Uterus (tissue), 4 donors: ENCODE data around the gene PEX6. TPM values are rescaled to one million over a fixed set of nuclear protein-coding genes. Genes with fewer than 3 reads are reported as not detected.

ENCODE experiments used
- DNase-seq, 2 donors: peaks; one replicate each; pipeline ENCODE4 v3.0.0-alpha.2; 2019 to 2020
- H3K27ac ChIP-seq, 2 donors: fragments of 200-600 bp; sonication (generic); 1 replicate in 1 of 2; 2 replicates in 1 of 2; pipeline ENCODE4 v1.5.1; 2016 to 2018
- H3K27me3 ChIP-seq, 2 donors: fragments of 200-600 bp; sonication (generic); one replicate each; pipeline ENCODE4 v1.5.1; 2018 to 2019; ENCODE audit warnings: control low read depth in 1 of 2
- H3K36me3 ChIP-seq, 2 donors: fragments of 200-600 bp; sonication (generic); one replicate each; pipeline ENCODE4 v1.5.1; 2019; ENCODE audit warnings: control low read depth in 1 of 2
- H3K4me1 ChIP-seq, 2 donors: fragments of 200-600 bp; sonication (generic); one replicate each; pipeline ENCODE4 v1.5.1; 2018 to 2019; ENCODE audit warnings: control low read depth in 1 of 2
- H3K4me3 ChIP-seq, 2 donors: fragments of 200-600 bp; sonication (generic); 1 replicate in 1 of 2; 2 replicates in 1 of 2; pipeline ENCODE4 v1.5.1; 2018 to 2019; ENCODE audit warnings: mild to moderate bottlenecking in 1 of 2
- H3K9me3 ChIP-seq, 2 donors: fragments of 200-600 bp; sonication (generic); one replicate each; pipeline ENCODE4 v1.5.1; 2019; ENCODE audit warnings: control low read depth in 1 of 2
- CTCF ChIP-seq, 4 experiments: fragments of 200-600 bp in 2 of 4; fragments of 450-650 bp in 2 of 4; sonication (generic) in 2 of 4; IDR thresholded peaks; one replicate each; pipeline ENCODE4 v1.5.1; 2016 to 2019; ENCODE audit warnings: antibody characterized with exemption in 4 of 4, mild to moderate bottlenecking in 2 of 4, moderate library complexity in 1 of 4
- POLR2A ChIP-seq, 2 donors: fragments of 450-650 bp; IDR thresholded peaks; one replicate each; pipeline ENCODE4 v1.6.1; 2016; ENCODE audit warnings: antibody characterized with exemption in 2 of 2, mild to moderate bottlenecking in 1 of 2, moderate library complexity in 1 of 2
- intact Hi-C: fragments of 100-400 bp; cut with DNase I; formaldehyde crosslinking; loops from one replicate; pipeline ENCODE4 v1.15.1; 2023; ENCODE audit warnings: low total_unique reads
- total RNA-seq, 4 donors: library from RNA; depleted of rRNA in 3 of 4; stranded (reverse); fragments of >200 nt in 3 of 4; gene quantifications; one replicate each; pipeline versions ENCODE4 v1.1.0 to v1.2.4, GENCODE V29; 2014 to 2023
- donor health status: DM: yes; HTN: yes; CAD: no.

Gene PEX6
- total RNA-seq, 4 donors from 2014 or later: 19.2 to 38.2 (median 23.1) TPM

DNA sequence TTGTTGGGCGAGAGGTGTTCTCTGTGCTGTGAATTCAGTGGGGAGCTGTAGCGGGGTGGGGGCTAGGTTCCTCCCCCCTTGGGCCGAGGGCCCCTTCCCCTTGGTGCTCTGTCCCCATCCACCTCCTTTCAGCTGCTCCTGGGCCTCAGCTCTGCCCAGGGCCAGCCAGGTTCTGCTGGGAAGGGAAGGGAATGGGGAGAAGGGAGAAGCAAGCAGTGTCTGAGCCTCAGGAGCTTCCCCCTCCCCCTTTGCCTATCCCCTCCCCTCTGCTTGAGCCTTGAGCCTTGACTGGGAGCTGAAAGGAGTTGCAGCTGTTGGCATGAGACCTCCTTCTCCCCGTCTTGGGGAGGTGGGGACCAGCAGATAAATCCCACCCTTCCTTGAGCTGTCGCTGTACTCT is 41.9 kb upstream of the PEX6 start:
- intact Hi-C loops: no loop called here
- Histone ChIP-seq H3K4me1 (peaks cover 0 to 14% of the 10 kb centered on the region in 2 donors), H3K27me3 (no peaks in the 10 kb centered on the region), H3K27ac (peak overlapping the region; percentile 84 to 85), H3K9me3 (no peaks in the 10 kb centered on the region), H3K36me3 (no peaks in the 10 kb centered on the region), H3K4me3 (peak overlapping the region; percentile 64 to 87)
- DNase-seq: no peak
- TF ChIP-seq CTCF (IDR thresholded peaks at IDR 0.05) (no peak), POLR2A (IDR thresholded peaks at IDR 0.05) (no peak)

DNA sequence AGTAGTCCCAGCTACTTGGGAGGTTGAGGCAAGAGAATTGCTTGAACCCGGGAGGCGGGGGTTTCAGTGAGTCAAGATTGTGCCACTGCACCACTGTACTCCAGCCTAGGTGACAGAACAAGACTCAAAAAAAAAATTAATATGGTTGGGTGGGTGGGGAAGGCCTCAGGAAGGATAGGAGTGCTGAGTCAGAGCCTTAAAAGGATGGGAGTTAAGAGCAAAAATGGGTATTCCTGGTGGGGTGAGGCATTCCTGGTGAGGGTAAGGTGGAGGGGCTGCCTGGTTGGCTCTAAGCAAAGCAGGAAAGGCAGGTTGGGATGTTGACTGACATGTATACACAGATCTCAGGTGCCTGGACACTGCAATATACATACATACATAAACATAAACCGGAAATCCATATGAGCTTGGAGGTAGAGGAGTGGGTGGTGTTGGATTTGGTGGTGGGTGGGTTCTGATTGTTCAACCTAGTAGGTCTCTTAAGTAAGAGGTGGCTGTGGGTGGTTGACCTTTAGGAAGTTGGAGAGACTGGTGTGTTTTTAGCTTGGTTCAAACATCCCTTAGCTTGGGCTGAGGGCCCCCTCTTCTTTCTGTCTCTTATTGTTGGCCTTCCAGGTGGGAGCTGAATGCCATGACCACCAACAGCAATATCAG is 41.2 kb upstream of the PEX6 start:
- Histone ChIP-seq H3K4me1 (peaks cover 0 to 14% of the 10 kb centered on the region in 2 donors), H3K9me3 (no peaks in the 10 kb centered on the region), H3K27ac (no peak overlapping the region), H3K27me3 (no peaks in the 10 kb centered on the region), H3K4me3 (no peak overlapping the region), H3K36me3 (no peaks in the 10 kb centered on the region)
- intact Hi-C loops: no loop called here
- DNase-seq: no peak
- TF ChIP-seq POLR2A (IDR thresholded peaks at IDR 0.05) (no peak), CTCF (IDR thresholded peaks at IDR 0.05) (no peak)

GRCh38 chr6:43019152-43019551 is 40.2 kb upstream of the PEX6 start:
- H3K36me3 ChIP-seq: no peaks in the 10 kb centered on the region
- no peak overlapping the region for H3K4me3 ChIP-seq
- intact Hi-C loops: no loop called here
- H3K9me3 ChIP-seq: no peaks in the 10 kb centered on the region
- DNase-seq: no peak
- H3K27ac ChIP-seq: no peak overlapping the region
- TF ChIP-seq CTCF (IDR thresholded peaks at IDR 0.05): no peak
- TF ChIP-seq POLR2A (IDR thresholded peaks at IDR 0.05): no peak
- no peaks in the 10 kb centered on the region for H3K27me3 ChIP-seq
- H3K4me1 ChIP-seq: peaks cover 0 to 14% of the 10 kb centered on the region in 2 donors

DNA sequence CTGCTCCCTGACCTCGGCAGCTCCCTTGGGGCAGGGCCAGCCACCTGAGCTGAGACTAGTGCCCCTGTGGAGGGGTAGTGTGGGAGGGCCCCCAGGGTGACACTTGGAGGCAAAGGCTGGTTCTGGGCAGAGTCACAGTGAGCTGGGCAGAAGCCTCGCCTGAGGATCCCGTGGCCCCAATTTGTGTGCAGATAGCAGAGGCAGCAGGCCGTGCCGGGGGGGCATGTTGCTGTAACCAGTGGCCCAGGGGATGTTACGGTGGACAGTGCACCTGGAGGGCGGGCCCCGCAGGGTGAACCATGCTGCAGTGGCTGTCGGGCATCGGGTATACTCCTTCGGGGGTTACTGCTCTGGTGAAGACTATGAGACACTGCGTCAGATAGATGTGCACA is 38.0 kb upstream of the PEX6 start:
- no peak for TF ChIP-seq POLR2A (IDR thresholded peaks at IDR 0.05)
- no peak for TF ChIP-seq CTCF (IDR thresholded peaks at IDR 0.05)
- H3K4me3 ChIP-seq: no peak overlapping the region
- no peaks in the 10 kb centered on the region for H3K9me3 ChIP-seq
- H3K27me3 ChIP-seq: no peaks in the 10 kb centered on the region
- peak overlapping the region in 1 of 2 donors; percentile 9 for H3K27ac ChIP-seq
- no peak for DNase-seq
- H3K36me3 ChIP-seq: no peaks in the 10 kb centered on the region
- peaks cover 0 to 15% of the 10 kb centered on the region in 2 donors for H3K4me1 ChIP-seq
- intact Hi-C loops: no loop called here

GRCh38 chr6:43016176-43016942 is 37.4 kb upstream of the PEX6 start:
- Histone ChIP-seq H3K9me3 (no peaks in the 10 kb centered on the region), H3K36me3 (no peaks in the 10 kb centered on the region), H3K4me1 (peaks cover 0 to 15% of the 10 kb centered on the region in 2 donors), H3K27me3 (no peaks in the 10 kb centered on the region), H3K4me3 (no peak overlapping the region), H3K27ac (peak overlapping the region; percentile 1 to 9)
- no peak for DNase-seq
- intact Hi-C loops: no loop called here
- no peak for TF ChIP-seq CTCF (IDR thresholded peaks at IDR 0.05)
- no peak for TF ChIP-seq POLR2A (IDR thresholded peaks at IDR 0.05)
